ENCODE results near the gene KCNN1.

- no peak for TF ChIP-seq CTCF (IDR thresholded peaks at IDR 0.05)
- TF ChIP-seq EZH2phosphoT487 (IDR thresholded peaks at IDR 0.05), result no peak
These were observed 24.7 kb upstream of the KCNN1 start for GRCh38 chr19:17942181-17942580.
